ENCODE data around the gene RGS3.

GRCh38 chr9:113474360-113475028 is 11.0 kb downstream of the RGS3 start:
- TF ChIP-seq EZH2phosphoT487 (IDR thresholded peaks at IDR 0.05; ENCODE audit: insufficient read depth, low read depth) (no peak), EZH2 (IDR thresholded peaks at IDR 0.05; ENCODE audit: insufficient read depth, poor library complexity, severe bottlenecking) (no peak)

Measured in GM23248 (cell line).